Thymus (tissue), 11 donors: ENCODE measurements around the gene CETN1. TPM values are rescaled to one million over a fixed set of nuclear protein-coding genes. Genes with fewer than 3 reads are reported as not detected.

Source experiments
- DNase-seq, 9 donors: peaks; one replicate each; pipeline ENCODE4 v3.0.0-alpha.2; 2013; ENCODE audit warnings: low spot score in 9 of 9, low read depth in 6 of 9, missing footprints in 1 of 9
- H3K27ac ChIP-seq, 2 donors: one replicate each; pipeline ENCODE4 v1.5.1; 2013; ENCODE audit warnings: control low read depth in 1 of 2, low read depth in 1 of 2, low read length in 1 of 2, mild to moderate bottlenecking in 1 of 2, moderate library complexity in 1 of 2
- H3K27me3 ChIP-seq, 2 donors: one replicate each; pipeline ENCODE4 v1.5.1; 2013; ENCODE audit warnings: low read length in 1 of 2; ENCODE audit not compliant: control insufficient read depth in 2 of 2, insufficient read depth in 1 of 2
- H3K36me3 ChIP-seq, 2 donors: one replicate each; pipeline ENCODE4 v1.5.1; 2013; ENCODE audit warnings: low read length in 1 of 2, mild to moderate bottlenecking in 1 of 2, moderate library complexity in 1 of 2; ENCODE audit not compliant: control insufficient read depth in 2 of 2, insufficient read depth in 2 of 2
- H3K4me1 ChIP-seq, 2 donors: one replicate each; pipeline ENCODE4 v1.5.1; 2013; ENCODE audit warnings: low read length in 2 of 2; ENCODE audit not compliant: control insufficient read depth in 2 of 2, insufficient read depth in 2 of 2
- H3K4me3 ChIP-seq, 2 donors: one replicate each; pipeline ENCODE4 v1.5.1; 2013; ENCODE audit warnings: low read length in 2 of 2, control low read depth in 1 of 2, mild to moderate bottlenecking in 1 of 2
- H3K9me3 ChIP-seq, 2 donors: one replicate each; pipeline ENCODE4 v1.5.1; 2013; ENCODE audit warnings: low read length in 1 of 2, mild to moderate bottlenecking in 1 of 2; ENCODE audit not compliant: control insufficient read depth in 2 of 2, insufficient read depth in 1 of 2
- WGBS: extraction: QIAGEN DNeasy Blood & Tissue Kit; methylation state at CpG from one replicate; pipeline ENCODE4 v1.1.7; 2013; 5-methylcytosine and 5-hydroxymethylcytosine counted together
- polyA plus RNA-seq: library from polyadenylated mRNA; stranded (reverse); fragments of 200-250 nt; gene quantifications from one replicate; pipeline ENCODE4 v1.2.3, GENCODE V29; 2013
- total RNA-seq: library from RNA; stranded (reverse); fragments of 120-200 nt; gene quantifications from one replicate; pipeline ENCODE4 v1.2.4, GENCODE V29; 2013
- donor health status: healthy.

CETN1 gene
- total and polyA plus RNA-seq, 2 donors: not detected

- DNase-seq: no peak
- H3K36me3 ChIP-seq: no peaks in the 10 kb centered on the region
- 85% methylated on average over 4 of the region's 4 CpGs for WGBS
- no peak overlapping the region for H3K27ac ChIP-seq
- no peaks in the 10 kb centered on the region for H3K4me1 ChIP-seq
- H3K27me3 ChIP-seq: no peaks in the 10 kb centered on the region
- H3K4me3 ChIP-seq: no peak overlapping the region
- no peaks in the 10 kb centered on the region for H3K9me3 ChIP-seq
These were observed 35.6 kb downstream of the CETN1 start for GRCh38 chr18:615773-616172.

DNA sequence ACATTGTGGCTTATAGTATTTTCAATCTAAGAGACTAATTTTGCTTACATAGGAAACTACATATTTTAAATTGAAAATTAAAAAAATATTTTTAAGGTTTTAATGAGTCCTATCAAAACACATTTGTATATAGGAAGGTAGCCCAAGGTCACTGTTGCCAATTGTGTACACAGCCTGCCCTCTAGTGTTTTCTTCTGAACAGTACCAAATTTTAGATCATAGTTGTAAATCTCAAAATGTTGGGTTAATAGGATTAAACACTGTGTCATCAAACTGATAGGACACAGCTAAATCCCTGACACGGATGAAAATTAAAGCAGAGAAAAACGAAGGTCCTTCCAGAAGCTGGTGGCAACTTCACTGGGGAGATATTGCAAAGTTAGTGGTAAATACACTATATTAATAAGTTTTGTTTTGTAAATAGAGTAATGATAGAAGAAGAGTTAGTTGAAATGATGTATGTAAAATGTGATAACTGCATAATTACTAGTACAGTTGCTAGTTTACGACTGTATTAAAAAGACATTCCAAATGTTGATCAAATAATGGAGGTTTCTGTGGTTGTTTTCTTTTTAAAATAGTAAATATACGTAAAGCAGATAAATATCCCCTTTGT is 36.3 kb downstream of the CETN1 start:
- 39% methylated on average over 4 of the region's 4 CpGs for WGBS
- no peak overlapping the region for H3K27ac ChIP-seq
- peak in 2 of 9 donors; percentile 11 to 33 for DNase-seq

DNA sequence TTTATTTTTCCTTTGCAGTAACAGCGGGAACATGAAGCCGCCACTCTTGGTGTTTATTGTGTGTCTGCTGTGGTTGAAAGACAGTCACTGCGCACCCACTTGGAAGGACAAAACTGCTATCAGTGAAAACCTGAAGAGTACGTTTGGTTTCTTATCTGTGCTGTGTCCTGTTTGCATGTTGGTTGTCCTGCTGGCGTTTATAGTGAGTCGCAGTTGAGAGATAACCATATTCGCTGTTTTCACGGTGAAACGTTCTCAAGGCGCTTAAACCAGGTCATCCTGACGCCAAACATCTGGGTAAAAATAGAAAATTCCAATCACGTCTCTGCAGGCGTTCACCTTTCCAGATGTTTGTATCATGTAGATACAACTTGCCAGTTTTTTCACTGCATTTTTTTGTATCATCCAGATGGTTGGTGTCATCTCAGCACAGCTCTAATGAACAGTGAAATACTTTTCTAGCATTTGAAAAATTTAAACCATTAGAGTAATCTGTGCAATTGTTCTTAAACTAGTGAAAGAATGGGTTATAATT is 37.9 kb downstream of the CETN1 start:
- Histone ChIP-seq H3K9me3 (no peaks in the 10 kb centered on the region), H3K4me3 (no peak overlapping the region), H3K4me1 (no peaks in the 10 kb centered on the region), H3K27ac (no peak overlapping the region), H3K36me3 (no peaks in the 10 kb centered on the region), H3K27me3 (no peaks in the 10 kb centered on the region)
- no peak for DNase-seq
- 90% methylated on average over 13 of the region's 13 CpGs for WGBS

More for the DNA sequence above, 36.3 kb downstream of the CETN1 start:
- Histone ChIP-seq H3K4me1 (no peaks in the 10 kb centered on the region), H3K27me3 (no peaks in the 10 kb centered on the region), H3K9me3 (no peaks in the 10 kb centered on the region), H3K4me3 (no peak overlapping the region), H3K36me3 (no peaks in the 10 kb centered on the region)

DNA sequence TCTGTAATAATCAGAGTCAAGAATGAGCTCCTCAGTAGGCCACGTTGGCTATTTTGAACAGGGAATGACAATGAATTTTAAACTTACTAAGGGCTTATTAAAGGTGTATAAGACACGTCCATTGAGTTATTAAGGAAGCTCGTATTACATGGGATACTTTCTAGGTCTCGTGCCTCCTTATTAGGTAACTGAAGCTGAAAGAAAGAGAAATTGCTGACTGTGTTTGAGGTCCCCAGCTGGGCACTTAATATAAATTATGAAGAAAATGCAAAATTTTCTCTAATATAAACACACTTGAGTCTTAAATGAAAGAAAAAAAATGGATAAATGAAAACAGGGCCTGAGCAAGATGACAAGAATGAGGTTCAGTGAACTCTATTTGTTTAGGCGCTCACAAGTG is 38.4 kb downstream of the CETN1 start:
- Histone ChIP-seq H3K27ac (no peak overlapping the region), H3K4me1 (no peaks in the 10 kb centered on the region), H3K36me3 (no peaks in the 10 kb centered on the region), H3K9me3 (no peaks in the 10 kb centered on the region), H3K27me3 (no peaks in the 10 kb centered on the region), H3K4me3 (no peak overlapping the region)
- no peak for DNase-seq
- 96% methylated on average over 5 of the region's 5 CpGs for WGBS

DNA sequence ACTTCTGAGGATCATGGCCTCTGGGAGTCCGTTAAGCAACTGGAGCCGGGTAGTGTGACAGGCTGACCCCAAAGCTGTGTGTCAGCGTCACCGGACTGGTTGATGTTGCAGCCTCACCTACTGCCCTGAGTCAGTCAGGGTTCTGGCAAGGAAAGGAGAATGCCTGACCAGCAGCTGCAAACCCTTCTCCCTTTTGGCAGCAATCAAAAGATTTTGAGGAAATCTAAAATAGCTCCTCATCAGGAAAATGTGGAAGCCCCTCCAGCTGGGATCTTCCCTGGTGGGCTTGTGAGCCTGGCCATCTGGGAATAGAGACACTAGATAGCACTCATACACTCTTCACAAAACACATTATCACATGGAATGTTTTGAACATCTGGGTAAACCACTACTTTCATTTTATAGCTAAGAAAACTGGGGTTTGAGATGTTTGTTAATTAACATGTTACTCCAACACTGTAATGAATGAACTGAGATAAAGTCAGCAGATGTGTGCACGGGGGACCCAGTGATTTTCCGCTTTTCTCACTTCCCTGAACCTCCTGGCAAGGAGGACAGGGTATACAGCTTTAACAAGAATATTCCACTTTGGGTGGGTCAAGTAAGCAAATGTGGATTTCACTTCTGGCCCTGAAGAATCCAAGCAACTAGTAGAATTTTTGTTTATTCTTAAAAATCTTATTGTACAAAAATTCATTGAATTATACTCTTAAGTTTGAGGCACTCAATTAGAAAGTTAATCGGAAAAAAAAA is 41.3 kb downstream of the CETN1 start:
- Histone ChIP-seq H3K9me3 (no peaks in the 10 kb centered on the region), H3K27ac (no peak overlapping the region), H3K36me3 (no peaks in the 10 kb centered on the region), H3K4me3 (no peak overlapping the region), H3K4me1 (no peaks in the 10 kb centered on the region), H3K27me3 (peaks cover 0 to 2% of the 10 kb centered on the region in 2 donors)
- 82% methylated on average over 7 of the region's 7 CpGs for WGBS
- no peak for DNase-seq

- Histone ChIP-seq H3K4me3 (no peak overlapping the region), H3K9me3 (no peaks in the 10 kb centered on the region), H3K27me3 (peaks cover 0 to 2% of the 10 kb centered on the region in 2 donors), H3K4me1 (no peaks in the 10 kb centered on the region), H3K36me3 (no peaks in the 10 kb centered on the region), H3K27ac (no peak overlapping the region)
- DNase-seq: no peak
- WGBS: 95% methylated on average over 6 of the region's 6 CpGs
These were observed 42.1 kb downstream of the CETN1 start for GRCh38 chr18:622289-622688.

DNA sequence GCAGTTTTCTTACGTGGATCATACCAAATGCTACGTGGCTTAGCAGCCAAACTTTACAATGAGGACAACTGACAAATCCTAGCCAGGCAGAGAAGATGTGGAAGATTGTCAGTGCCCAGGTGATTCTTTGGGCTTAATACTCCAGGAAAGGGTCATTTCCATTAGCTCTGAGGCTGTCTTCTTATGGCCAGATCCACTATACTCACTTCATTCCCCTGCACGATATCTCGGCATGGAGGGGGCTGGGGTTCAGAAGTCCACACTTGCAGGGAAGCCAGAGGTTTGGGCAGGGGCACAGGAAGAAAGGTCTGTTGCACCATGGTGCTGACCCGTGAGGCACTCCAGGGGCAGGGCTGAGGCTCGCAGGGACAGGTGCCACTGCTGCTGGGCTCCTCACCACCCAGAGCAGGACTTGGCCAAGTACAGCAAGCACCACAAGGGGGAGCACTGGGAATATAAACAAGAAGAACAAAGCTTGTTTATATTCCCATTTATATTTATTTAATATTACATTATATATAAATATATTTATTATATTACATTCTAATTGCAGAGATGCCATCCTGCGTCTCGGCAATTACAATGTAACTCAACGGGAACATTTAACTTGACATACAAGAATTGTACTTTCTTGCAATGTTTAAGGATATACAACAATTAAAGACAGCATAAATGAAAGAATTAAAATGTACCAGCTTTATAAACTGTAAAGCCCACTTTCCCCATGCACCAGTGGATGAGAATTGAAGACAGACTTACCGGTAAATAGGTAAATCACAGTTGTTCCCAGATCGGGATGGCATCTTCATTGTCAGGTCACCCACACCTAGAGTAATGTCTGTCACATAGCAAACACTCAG is 43.8 kb downstream of the CETN1 start:
- H3K9me3 ChIP-seq: no peaks in the 10 kb centered on the region
- 73% methylated on average over 11 of the region's 11 CpGs for WGBS
- peak; percentile 27 to 76 (median 44) for DNase-seq
- peaks cover 0 to 2% of the 10 kb centered on the region in 2 donors for H3K27me3 ChIP-seq
- H3K36me3 ChIP-seq: no peaks in the 10 kb centered on the region
- no peak overlapping the region for H3K4me3 ChIP-seq
- no peaks in the 10 kb centered on the region for H3K4me1 ChIP-seq
- no peak overlapping the region for H3K27ac ChIP-seq

GRCh38 chr18:627231-627630 is 47.1 kb downstream of the CETN1 start:
- DNase-seq: no peak
- H3K36me3 ChIP-seq: no peaks in the 10 kb centered on the region
- H3K27me3 ChIP-seq: peaks cover 0 to 2% of the 10 kb centered on the region in 2 donors
- no peaks in the 10 kb centered on the region for H3K9me3 ChIP-seq
- 93% methylated on average over 2 of the region's 2 CpGs for WGBS
- H3K4me1 ChIP-seq: no peaks in the 10 kb centered on the region
- H3K4me3 ChIP-seq: no peak overlapping the region
- no peak overlapping the region for H3K27ac ChIP-seq
